ENCODE measurements around the gene SERPINA3. TPM values are rescaled to one million over a fixed set of nuclear protein-coding genes. Genes with fewer than 3 reads are reported as not detected.

Gene SERPINA3
- total and polyA plus RNA-seq, 11 donors: 2.7 to 205 (median 23.6) TPM

DNA sequence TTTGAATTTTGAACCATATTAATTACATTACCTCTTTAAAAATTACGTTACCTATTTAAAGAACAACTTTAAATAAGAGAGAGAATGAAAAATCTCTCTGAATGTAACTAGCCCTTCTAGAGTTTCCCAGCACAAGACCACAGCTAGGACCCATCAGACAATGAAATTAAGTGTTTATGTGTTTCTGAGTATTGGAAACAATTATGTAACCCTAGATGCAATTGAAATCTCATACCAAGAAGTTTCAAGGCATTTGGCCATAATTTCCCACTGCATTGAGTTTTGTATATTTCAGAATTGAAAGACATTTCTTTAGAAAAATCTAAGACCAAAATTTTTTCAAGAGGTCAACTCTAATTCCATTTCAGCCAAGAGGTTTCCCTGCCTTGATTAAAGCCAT, 47.1 kb downstream of the SERPINA3 start:
- no peak overlapping the region for H3K4me3 ChIP-seq
- intact Hi-C loops (cut with DNase I): no loop called here
- TF ChIP-seq, protein P1, sequence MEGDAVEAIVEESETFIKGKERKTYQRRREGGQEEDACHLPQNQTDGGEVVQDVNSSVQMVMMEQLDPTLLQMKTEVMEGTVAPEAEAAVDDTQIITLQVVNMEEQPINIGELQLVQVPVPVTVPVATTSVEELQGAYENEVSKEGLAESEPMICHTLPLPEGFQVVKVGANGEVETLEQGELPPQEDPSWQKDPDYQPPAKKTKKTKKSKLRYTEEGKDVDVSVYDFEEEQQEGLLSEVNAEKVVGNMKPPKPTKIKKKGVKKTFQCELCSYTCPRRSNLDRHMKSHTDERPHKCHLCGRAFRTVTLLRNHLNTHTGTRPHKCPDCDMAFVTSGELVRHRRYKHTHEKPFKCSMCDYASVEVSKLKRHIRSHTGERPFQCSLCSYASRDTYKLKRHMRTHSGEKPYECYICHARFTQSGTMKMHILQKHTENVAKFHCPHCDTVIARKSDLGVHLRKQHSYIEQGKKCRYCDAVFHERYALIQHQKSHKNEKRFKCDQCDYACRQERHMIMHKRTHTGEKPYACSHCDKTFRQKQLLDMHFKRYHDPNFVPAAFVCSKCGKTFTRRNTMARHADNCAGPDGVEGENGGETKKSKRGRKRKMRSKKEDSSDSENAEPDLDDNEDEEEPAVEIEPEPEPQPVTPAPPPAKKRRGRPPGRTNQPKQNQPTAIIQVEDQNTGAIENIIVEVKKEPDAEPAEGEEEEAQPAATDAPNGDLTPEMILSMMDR (IDR thresholded peaks at IDR 0.05): no peak
- no peak for TF ChIP-seq POLR2A (IDR thresholded peaks at IDR 0.05)
- H3K9me3 ChIP-seq: no peaks in the 10 kb centered on the region
- H3K4me1 ChIP-seq: peaks cover 0 to 1% (median 0%) of the 10 kb centered on the region in 12 donors
- ATAC-seq (no peak), DNase-seq (no peak)
- 75 to 91% (median 80%) methylated on average over 1 of the region's 1 CpG for WGBS, 4 donors
- H3K27me3 ChIP-seq: peaks cover 0 to 4% (median 0%) of the 10 kb centered on the region in 9 donors
- no peaks in the 10 kb centered on the region for H3K36me3 ChIP-seq
- no peak overlapping the region for H3K27ac ChIP-seq

DNA sequence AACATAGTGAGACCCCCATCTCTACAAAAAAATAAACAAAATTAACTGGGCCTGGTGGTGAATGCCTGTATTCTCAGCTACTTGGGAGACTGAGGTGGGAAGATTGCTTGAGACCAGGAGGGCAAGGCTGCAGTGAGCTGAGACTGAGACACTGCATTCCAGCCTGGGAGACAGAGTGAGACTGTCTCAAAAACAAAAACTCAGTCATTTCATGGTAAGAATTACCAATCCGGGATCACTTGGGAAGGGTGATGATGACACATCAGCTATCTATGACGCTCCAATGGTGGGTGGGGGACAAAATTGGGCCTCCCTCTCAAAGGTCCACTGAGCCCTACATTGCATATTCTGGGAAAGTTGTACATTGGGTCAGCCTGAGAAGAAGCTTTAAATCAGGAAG, 47.7 kb downstream of the SERPINA3 start:
- Histone ChIP-seq H3K27ac (no peak overlapping the region), H3K36me3 (no peaks in the 10 kb centered on the region), H3K27me3 (peaks cover 0 to 4% (median 0%) of the 10 kb centered on the region in 9 donors), H3K4me3 (no peak overlapping the region), H3K9me3 (no peaks in the 10 kb centered on the region), H3K4me1 (peaks cover 0 to 4% (median 0%) of the 10 kb centered on the region in 12 donors)
- no peak for TF ChIP-seq POLR2A (IDR thresholded peaks at IDR 0.05)
- TF ChIP-seq, protein P1 (IDR thresholded peaks at IDR 0.05): no peak
- ATAC-seq (no peak), DNase-seq (no peak)
- 68 to 80% (median 72%) methylated on average over 2 of the region's 2 CpGs for WGBS, 4 donors
- intact Hi-C loops (cut with DNase I): no loop called here

DNA sequence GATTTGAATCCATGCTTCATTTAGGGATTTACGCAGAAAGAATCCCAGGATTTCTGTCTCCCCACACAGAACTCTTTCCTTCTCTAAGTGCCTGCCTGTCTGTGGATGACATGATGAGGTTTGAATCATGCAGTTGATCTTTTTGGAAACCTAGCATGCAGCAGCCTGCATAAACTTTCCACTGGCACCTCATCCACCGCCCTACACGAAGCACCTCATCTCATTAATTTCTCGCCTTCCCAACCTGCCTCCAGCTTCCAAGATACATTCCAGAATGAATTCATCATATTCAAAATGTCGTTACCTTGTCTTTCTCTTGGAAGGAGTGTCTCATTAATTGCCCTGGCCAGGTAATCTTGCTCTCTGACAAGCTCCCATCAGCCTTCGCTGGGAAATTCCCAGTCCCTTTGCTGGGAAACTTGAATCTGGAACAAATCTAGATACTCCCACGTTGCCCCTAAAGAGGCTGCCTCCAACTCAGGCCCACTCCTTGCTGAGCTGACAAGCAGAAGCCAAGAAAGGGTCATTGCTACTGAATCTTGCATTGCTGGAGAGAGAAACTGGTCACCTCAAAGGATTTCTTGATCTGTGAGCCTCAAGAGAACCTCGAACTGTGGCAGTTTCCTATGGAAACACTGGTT, 48.2 kb downstream of the SERPINA3 start:
- Histone ChIP-seq H3K27me3 (peaks cover 0 to 4% (median 0%) of the 10 kb centered on the region in 9 donors), H3K4me1 (peaks cover 0 to 4% (median 0%) of the 10 kb centered on the region in 12 donors), H3K4me3 (no peak overlapping the region), H3K9me3 (no peaks in the 10 kb centered on the region), H3K27ac (no peak overlapping the region), H3K36me3 (no peaks in the 10 kb centered on the region)
- intact Hi-C loops (cut with DNase I): no loop called here
- WGBS, 4 donors: 63 to 73% (median 65%) methylated on average over 8 of the region's 8 CpGs
- TF ChIP-seq, protein P1 (IDR thresholded peaks at IDR 0.05): no peak
- DNase-seq: no peak
- no peak for ATAC-seq

DNA sequence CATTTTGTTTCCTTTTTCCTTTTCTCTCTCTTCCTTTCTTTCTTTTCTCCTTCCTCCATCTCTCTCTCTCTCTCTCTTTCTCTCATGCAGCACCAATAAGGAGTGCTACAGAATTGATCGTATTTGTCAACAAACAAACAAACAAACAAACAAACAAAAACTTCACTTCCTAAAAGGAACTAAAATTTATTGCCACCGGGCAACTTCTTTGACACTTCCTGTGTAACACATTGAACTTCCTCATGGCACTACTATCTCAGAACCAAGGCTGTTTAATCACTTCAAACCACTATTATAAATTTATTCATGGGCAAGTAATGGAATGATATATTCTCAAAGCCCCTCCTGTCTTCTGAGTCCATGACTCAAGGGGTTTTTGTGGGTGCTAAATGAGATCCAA, 51.3 kb downstream of the SERPINA3 start:
- TF ChIP-seq, protein P1 (IDR thresholded peaks at IDR 0.05): no peak
- no peak for TF ChIP-seq POLR2A (IDR thresholded peaks at IDR 0.05)

More for the DNA sequence above, 51.3 kb downstream of the SERPINA3 start:
- intact Hi-C loops (cut with DNase I): no loop called here
- Histone ChIP-seq H3K9me3 (no peaks in the 10 kb centered on the region), H3K4me3 (no peak overlapping the region), H3K4me1 (peaks cover 0 to 4% (median 0%) of the 10 kb centered on the region in 12 donors), H3K27ac (no peak overlapping the region), H3K27me3 (peaks cover 0 to 6% (median 0%) of the 10 kb centered on the region in 9 donors), H3K36me3 (no peaks in the 10 kb centered on the region)
- DNase-seq (no peak), ATAC-seq (no peak)
- WGBS, 4 donors: 67 to 79% (median 73%) methylated on average over 2 of the region's 2 CpGs
